Measurements from ENCODE around the gene ECD.

- TF ChIP-seq CTCF (conservative IDR thresholded peaks at IDR 0.05; ENCODE audit: low read depth, low read length) = no peak
- TF ChIP-seq POLR2A (IDR thresholded peaks at IDR 0.05; ENCODE audit: low read depth, low read length) = no peak
Measured at GRCh38 chr10:73099141-73099540, 68.7 kb downstream of the ECD start.
